Hepatocyte (in vitro differentiated cells): ENCODE measurements around the gene AP3D1. TPM values are rescaled to one million over a fixed set of nuclear protein-coding genes. Genes with fewer than 3 reads are reported as not detected.

Experiments used
- DNase-seq: peaks from one replicate; pipeline ENCODE4 v3.0.0-alpha.2; 2016; ENCODE audit warnings: low spot score
- H2AFZ ChIP-seq: fragments of 200-600 bp; sonication (generic); 2 replicates; pipeline ENCODE4 v1.6.0; 2016; ENCODE audit warnings: antibody characterized with exemption, mild to moderate bottlenecking
- H3K27ac ChIP-seq: fragments of 200-600 bp; sonication (generic); 2 replicates; pipeline ENCODE4 v1.5.1; 2016; ENCODE audit warnings: mild to moderate bottlenecking
- H3K27me3 ChIP-seq: fragments of 200-600 bp; sonication (generic); 2 replicates; pipeline ENCODE4 v1.6.1; 2016
- H3K36me3 ChIP-seq: fragments of 200-600 bp; sonication (generic); replicated peaks from 2 replicates; pipeline ENCODE4 v1.5.1; 2016; ENCODE audit warnings: low read depth; ENCODE audit not compliant: insufficient read depth
- H3K4me1 ChIP-seq: fragments of 200-600 bp; sonication (generic); 2 replicates; pipeline ENCODE4 v1.5.1; 2016; ENCODE audit warnings: mild to moderate bottlenecking, moderate library complexity; ENCODE audit not compliant: insufficient read depth
- H3K4me2 ChIP-seq: fragments of 200-600 bp; sonication (generic); 2 replicates; pipeline ENCODE4 v1.6.0; 2016
- H3K4me3 ChIP-seq: fragments of 200-600 bp; sonication (generic); 2 replicates; pipeline ENCODE4 v1.5.1; 2016; ENCODE audit warnings: mild to moderate bottlenecking
- H3K79me2 ChIP-seq: fragments of 200-600 bp; sonication (generic); 2 replicates; pipeline ENCODE4 v1.6.0; 2017; ENCODE audit warnings: mild to moderate bottlenecking
- H3K9me2 ChIP-seq: fragments of 200-600 bp; sonication (generic); replicated peaks from 2 replicates; pipeline ENCODE4 v1.6.0; 2017; ENCODE audit warnings: mild to moderate bottlenecking; ENCODE audit not compliant: insufficient read depth
- H3K9me3 ChIP-seq: fragments of 200-600 bp; sonication (generic); 2 replicates; pipeline ENCODE4 v1.5.1; 2016; ENCODE audit warnings: low read depth, mild to moderate bottlenecking
- H4K20me1 ChIP-seq: fragments of 200-600 bp; sonication (generic); 2 replicates; pipeline ENCODE4 v1.6.0; 2016; ENCODE audit warnings: mild to moderate bottlenecking; ENCODE audit not compliant: insufficient read depth, poor library complexity, severe bottlenecking
- CTCF ChIP-seq: fragments of 200-600 bp; sonication (generic); IDR thresholded peaks from 2 replicates; pipeline ENCODE4 v1.5.1; 2016; ENCODE audit warnings: antibody characterized with exemption, mild to moderate bottlenecking; ENCODE audit not compliant: poor library complexity
- EZH2 ChIP-seq: fragments of 200-600 bp; sonication (generic); IDR thresholded peaks from 2 replicates; pipeline ENCODE4 v1.6.1; 2016; ENCODE audit warnings: antibody characterized with exemption, mild to moderate bottlenecking, borderline replicate concordance
- EZH2phosphoT487 ChIP-seq: fragments of 200-600 bp; sonication (generic); IDR thresholded peaks from one replicate; pipeline ENCODE4 v1.6.1; 2018; ENCODE audit warnings: antibody characterized with exemption, mild to moderate bottlenecking, low read depth, moderate library complexity; ENCODE audit not compliant: unreplicated experiment, severe bottlenecking
- WGBS: methylation state at CpG from one replicate; pipeline ENCODE4 v1.1.6; 2016; ENCODE audit warnings: low lambda C conversion rate; ENCODE audit errors: missing lambda C conversion rate; 5-methylcytosine and 5-hydroxymethylcytosine counted together
- polyA plus RNA-seq: library from polyadenylated mRNA; unstranded; fragments of >200 nt; fragmentation: Nextera tagmentation; extraction: Ambion mirVana; gene quantifications from 2 replicates; pipeline ENCODE4 v1.2.1, GENCODE V29; 2016
- total RNA-seq: library from RNA; depleted of rRNA; stranded (reverse); fragments of >200 nt; gene quantifications from 2 replicates; pipeline ENCODE4 v1.2.3, GENCODE V29; 2014

AP3D1 gene
- total and polyA plus RNA-seq, 2 experiments from 2014 or later, result 102 to 108 TPM

DNA sequence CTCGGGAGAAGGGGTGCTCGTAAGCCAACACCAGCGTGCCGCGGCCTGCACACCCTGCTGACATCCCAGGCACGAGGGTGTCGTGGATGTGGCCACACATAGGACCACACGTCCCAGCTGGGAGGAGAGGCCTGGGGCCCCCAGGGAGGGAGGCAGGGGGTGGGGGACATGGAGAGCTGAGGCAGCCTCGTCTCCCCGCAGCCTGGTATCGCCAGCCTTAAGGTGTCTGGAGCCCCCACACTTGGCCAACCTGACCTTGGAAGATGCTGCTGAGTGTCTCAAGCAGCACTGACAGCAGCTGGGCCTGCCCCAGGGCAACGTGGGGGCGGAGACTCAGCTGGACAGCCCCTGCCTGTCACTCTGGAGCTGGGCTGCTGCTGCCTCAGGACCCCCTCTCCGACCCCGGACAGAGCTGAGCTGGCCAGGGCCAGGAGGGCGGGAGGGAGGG lies 52.3 kb downstream of the AP3D1 start:
- no peak for DNase-seq
- Histone ChIP-seq H3K9me2 (no peaks in the 10 kb centered on the region), H3K27me3 (no peaks in the 10 kb centered on the region), H3K36me3 (no peaks in the 10 kb centered on the region), H3K4me1 (peaks cover 20% of the 10 kb centered on the region), H3K9me3 (no peaks in the 10 kb centered on the region), H4K20me1 (peaks cover 15% of the 10 kb centered on the region), H3K27ac (no peak overlapping the region), H3K4me2 (no peak overlapping the region), H3K79me2 (peaks cover 18% of the 10 kb centered on the region), H3K4me3 (no peak overlapping the region), H2AFZ (no peak overlapping the region)
- WGBS, result 79% methylated on average over 7 of the region's 16 CpGs
- TF ChIP-seq EZH2phosphoT487 (no peak), EZH2 (no peak), CTCF (no peak)

- Histone ChIP-seq H3K4me3 (no peak overlapping the region), H3K9me3 (no peaks in the 10 kb centered on the region), H3K9me2 (no peaks in the 10 kb centered on the region), H4K20me1 (peaks cover 6% of the 10 kb centered on the region), H3K27me3 (no peaks in the 10 kb centered on the region), H3K27ac (no peak overlapping the region), H3K4me2 (peak overlapping the region; percentile 87), H2AFZ (no peak overlapping the region), H3K4me1 (peaks cover 20% of the 10 kb centered on the region), H3K79me2 (peaks cover 24% of the 10 kb centered on the region), H3K36me3 (no peaks in the 10 kb centered on the region)
- DNase-seq, result no peak
- WGBS, result 89% methylated on average over 23 of the region's 23 CpGs
- no peak for TF ChIP-seq EZH2phosphoT487
- TF ChIP-seq EZH2, result no peak
- no peak for TF ChIP-seq CTCF
Measured at GRCh38 chr19:2097886-2098327, 53.5 kb downstream of the AP3D1 start.

- DNase-seq, result no peak
- Histone ChIP-seq H3K79me2 (peaks cover 28% of the 10 kb centered on the region), H3K9me3 (no peaks in the 10 kb centered on the region), H3K27ac (peak overlapping the region; percentile 61), H3K4me2 (peak overlapping the region; percentile 87), H3K4me3 (peak overlapping the region; percentile 1), H3K9me2 (no peaks in the 10 kb centered on the region), H2AFZ (no peak overlapping the region), H3K36me3 (no peaks in the 10 kb centered on the region), H4K20me1 (peaks cover under 1% of the 10 kb centered on the region), H3K27me3 (no peaks in the 10 kb centered on the region), H3K4me1 (peaks cover 20% of the 10 kb centered on the region)
- WGBS, result 55% methylated on average over 28 of the region's 30 CpGs
- TF ChIP-seq EZH2phosphoT487, result no peak
- no peak for TF ChIP-seq EZH2
- TF ChIP-seq CTCF, result no peak
Measured at GRCh38 chr19:2097203-2097885, 54.0 kb downstream of the AP3D1 start.
